Upper lobe of right lung (tissue), 1 donor: Measurements from ENCODE around the gene HNF4A. TPM values are rescaled to one million over a fixed set of nuclear protein-coding genes. Genes with fewer than 3 reads are reported as not detected.

Experiments
- ATAC-seq: fragments of 200-7000 bp; cut with Tn5 transposase; one replicate; pipeline ENCODE4 v1.9.1; 2020; ENCODE audit warnings: mild to moderate bottlenecking, moderate library complexity
- DNase-seq: peaks from one replicate; pipeline ENCODE4 v3.0.0-alpha.2; 2020
- H3K27ac ChIP-seq: fragments of 200-600 bp; one replicate; pipeline ENCODE4 v1.8.0; 2022
- H3K27me3 ChIP-seq: fragments of 200-600 bp; one replicate; pipeline ENCODE4 v1.8.0; 2022; ENCODE audit warnings: mild to moderate bottlenecking
- H3K36me3 ChIP-seq: fragments of 200-600 bp; one replicate; pipeline ENCODE4 v1.8.0; 2022
- H3K4me1 ChIP-seq: fragments of 200-600 bp; one replicate; pipeline ENCODE4 v1.8.0; 2022
- H3K4me3 ChIP-seq: fragments of 200-600 bp; one replicate; pipeline ENCODE4 v1.8.0; 2022; ENCODE audit warnings: mild to moderate bottlenecking
- H3K9me3 ChIP-seq: fragments of 200-600 bp; one replicate; pipeline ENCODE4 v1.8.0; 2022
- intact Hi-C: fragments of 100-400 bp; cut with DNase I; formaldehyde crosslinking; loops from one replicate; pipeline ENCODE4 v1.11.0; 2022
- total RNA-seq: library from RNA; stranded (reverse); fragmentation: NEBNext Ultra II Directional; extraction: Animal tissue kit (Norgen Biotek cat#: 25700); gene quantifications from one replicate; pipeline ENCODE4 v1.2.1, GENCODE V29; 2021
- TF ChIP-seq, protein P1 (sequence below): fragments of 200-600 bp; IDR thresholded peaks from one replicate; pipeline ENCODE4 v1.8.0; 2022; ENCODE audit warnings: antibody characterized with exemption
- donor health status: DM: no; HTN: yes; CAD: no; lungs with severe emphysema.

Gene HNF4A
- total RNA-seq, 1 donor from 2014 or later: 0.20 TPM

DNA sequence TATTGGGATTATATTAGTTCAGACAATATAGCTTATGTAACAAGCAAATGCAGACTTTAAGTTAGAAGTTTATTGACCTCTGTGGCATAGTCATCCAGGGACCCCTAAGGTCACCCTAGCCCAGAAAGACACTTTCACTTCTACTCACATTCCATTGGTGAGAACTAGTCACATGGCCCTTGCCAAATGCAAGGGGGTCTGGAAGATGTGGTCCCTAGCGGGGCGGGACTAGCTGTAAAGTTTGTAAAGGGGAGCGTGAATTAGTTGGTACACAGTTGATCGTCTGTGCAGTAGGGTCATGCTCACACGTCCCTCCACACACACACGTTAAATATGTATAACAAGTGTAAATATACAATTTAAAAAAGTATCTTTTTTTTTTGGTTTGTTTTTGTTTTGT is 9.3 kb downstream of the HNF4A start:
- H3K27me3 ChIP-seq: peaks cover 5% of the 10 kb centered on the region
- no peaks in the 10 kb centered on the region for H3K9me3 ChIP-seq
- DNase-seq: no peak
- no peak for ATAC-seq
- no peaks in the 10 kb centered on the region for H3K4me1 ChIP-seq
- intact Hi-C loops: no loop called here
- no peaks in the 10 kb centered on the region for H3K36me3 ChIP-seq
- TF ChIP-seq, protein P1, sequence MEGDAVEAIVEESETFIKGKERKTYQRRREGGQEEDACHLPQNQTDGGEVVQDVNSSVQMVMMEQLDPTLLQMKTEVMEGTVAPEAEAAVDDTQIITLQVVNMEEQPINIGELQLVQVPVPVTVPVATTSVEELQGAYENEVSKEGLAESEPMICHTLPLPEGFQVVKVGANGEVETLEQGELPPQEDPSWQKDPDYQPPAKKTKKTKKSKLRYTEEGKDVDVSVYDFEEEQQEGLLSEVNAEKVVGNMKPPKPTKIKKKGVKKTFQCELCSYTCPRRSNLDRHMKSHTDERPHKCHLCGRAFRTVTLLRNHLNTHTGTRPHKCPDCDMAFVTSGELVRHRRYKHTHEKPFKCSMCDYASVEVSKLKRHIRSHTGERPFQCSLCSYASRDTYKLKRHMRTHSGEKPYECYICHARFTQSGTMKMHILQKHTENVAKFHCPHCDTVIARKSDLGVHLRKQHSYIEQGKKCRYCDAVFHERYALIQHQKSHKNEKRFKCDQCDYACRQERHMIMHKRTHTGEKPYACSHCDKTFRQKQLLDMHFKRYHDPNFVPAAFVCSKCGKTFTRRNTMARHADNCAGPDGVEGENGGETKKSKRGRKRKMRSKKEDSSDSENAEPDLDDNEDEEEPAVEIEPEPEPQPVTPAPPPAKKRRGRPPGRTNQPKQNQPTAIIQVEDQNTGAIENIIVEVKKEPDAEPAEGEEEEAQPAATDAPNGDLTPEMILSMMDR: no peak
- H3K27ac ChIP-seq: no peak overlapping the region
- no peak overlapping the region for H3K4me3 ChIP-seq

DNA sequence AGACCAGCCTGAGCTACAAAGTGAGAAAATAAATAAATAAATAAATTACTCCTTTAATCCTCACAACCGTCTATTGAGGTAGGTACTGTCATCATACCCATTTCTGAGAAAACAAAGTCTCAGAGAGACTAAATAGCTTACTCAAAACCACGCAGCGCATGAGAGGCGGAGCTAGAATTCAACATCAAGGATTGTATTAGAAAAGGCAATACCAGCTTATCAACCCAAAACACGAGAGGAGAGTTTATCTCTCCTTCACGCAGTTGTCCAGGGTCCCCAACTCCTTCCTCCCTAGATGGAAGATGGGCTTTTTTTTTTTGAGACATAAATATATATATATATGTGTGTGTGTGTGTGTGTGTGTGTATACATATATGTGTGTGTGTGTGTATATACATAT is 12.2 kb downstream of the HNF4A start:
- Histone ChIP-seq H3K27ac (no peak overlapping the region), H3K36me3 (no peaks in the 10 kb centered on the region), H3K4me3 (no peak overlapping the region), H3K9me3 (no peaks in the 10 kb centered on the region), H3K4me1 (no peaks in the 10 kb centered on the region), H3K27me3 (no peaks in the 10 kb centered on the region)
- no peak for DNase-seq
- ATAC-seq: no peak
- TF ChIP-seq, protein P1: no peak
- intact Hi-C loops: no loop called here

DNA sequence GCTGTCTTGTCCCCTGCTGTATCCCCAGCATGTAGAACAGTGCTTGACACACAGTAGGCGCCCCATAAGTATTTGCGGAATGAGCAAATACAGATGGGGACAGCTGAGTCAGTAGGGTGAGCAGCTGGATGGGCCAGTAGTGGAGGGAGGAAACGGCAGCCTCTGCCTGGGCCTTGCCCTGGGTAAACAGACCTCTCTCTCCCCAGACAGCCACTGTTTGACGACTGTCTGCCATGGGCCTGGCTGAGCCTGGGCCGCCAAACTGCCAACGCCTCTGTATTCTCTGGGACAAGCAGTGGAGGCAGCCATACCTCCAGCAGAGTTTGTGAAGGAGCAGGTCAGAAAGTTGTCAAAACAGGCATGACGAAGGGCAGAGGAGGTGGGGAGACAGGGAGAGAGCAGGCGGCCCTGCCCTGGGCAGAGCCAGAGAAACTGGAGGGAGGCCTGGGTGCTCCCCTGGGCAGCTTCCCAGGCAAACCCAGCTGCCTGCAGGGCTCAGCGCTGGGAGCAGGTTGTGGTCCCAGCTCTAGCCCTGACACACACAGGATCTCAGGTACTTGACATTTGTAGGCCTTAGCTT is 15.2 kb downstream of the HNF4A start:
- Histone ChIP-seq H3K4me1 (no peaks in the 10 kb centered on the region), H3K27ac (no peak overlapping the region), H3K4me3 (no peak overlapping the region), H3K9me3 (no peaks in the 10 kb centered on the region), H3K27me3 (peaks cover 5% of the 10 kb centered on the region), H3K36me3 (no peaks in the 10 kb centered on the region)
- no peak for DNase-seq
- peak; percentile 72 for ATAC-seq
- intact Hi-C loops: no loop called here
- TF ChIP-seq, protein P1: no peak

DNA sequence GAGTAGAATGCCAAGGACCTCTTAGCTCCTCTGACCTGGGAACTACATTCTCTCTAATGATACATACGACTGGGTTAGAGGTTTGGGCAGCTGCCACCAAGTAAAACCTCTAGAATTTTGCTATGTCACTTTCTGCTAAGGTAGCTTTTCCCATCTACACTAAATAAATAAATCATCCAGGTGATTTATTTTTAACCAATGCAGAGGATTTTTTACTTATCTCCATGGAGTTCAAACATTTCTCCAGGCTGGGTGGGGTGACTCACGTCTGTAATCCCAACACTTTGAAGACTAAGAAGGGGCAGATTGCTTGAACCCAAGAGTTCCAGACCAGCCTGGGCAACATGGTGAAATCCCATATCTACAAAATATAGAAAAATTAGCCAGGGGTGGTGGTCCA is 27.1 kb downstream of the HNF4A start:
- DNase-seq (no peak), ATAC-seq (no peak)
- TF ChIP-seq, protein P1: no peak
- H3K4me3 ChIP-seq: no peak overlapping the region
- H3K4me1 ChIP-seq: no peaks in the 10 kb centered on the region
- no peaks in the 10 kb centered on the region for H3K27me3 ChIP-seq
- intact Hi-C loops: loop anchor here (10.0 kb wide), 2 partner anchors 168 to 232 kb away; partner anchors contain the start of gene OSER1
- no peaks in the 10 kb centered on the region for H3K36me3 ChIP-seq
- no peaks in the 10 kb centered on the region for H3K9me3 ChIP-seq
- H3K27ac ChIP-seq: no peak overlapping the region

DNA sequence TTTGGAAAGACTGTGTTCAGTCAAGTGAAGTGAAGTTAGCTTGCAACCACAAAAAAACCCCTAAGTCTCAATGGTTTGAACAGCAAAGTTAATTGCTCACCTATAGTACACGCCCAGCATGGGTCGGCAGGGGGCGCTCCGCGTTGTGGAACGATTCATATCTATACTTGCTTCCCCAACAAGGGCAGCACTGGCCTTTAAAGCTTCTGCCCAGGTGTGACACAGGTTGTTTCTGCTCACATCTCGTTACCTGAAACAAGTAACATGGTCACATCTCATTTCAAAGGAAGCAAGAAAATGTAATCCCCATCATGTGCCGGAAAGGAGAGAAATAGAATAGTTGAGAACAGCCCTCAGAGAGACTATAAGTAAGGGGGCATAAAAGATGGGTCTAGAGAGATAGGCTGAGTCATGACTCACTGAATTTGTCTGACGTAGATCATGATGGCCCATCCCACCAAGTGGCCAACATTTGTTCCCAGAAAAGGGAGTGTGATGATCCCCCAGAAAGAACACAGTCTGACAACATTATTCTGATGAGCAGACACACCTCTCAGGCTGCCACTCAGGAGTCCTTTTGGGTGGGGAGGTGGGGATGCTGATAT is 29.0 kb downstream of the HNF4A start:
- TF ChIP-seq, protein P1: peak; percentile 88
- Histone ChIP-seq H3K27me3 (peaks cover 9% of the 10 kb centered on the region), H3K9me3 (no peaks in the 10 kb centered on the region), H3K27ac (no peak overlapping the region), H3K4me1 (no peaks in the 10 kb centered on the region), H3K4me3 (no peak overlapping the region), H3K36me3 (no peaks in the 10 kb centered on the region)
- intact Hi-C loops: loop anchor here (10.0 kb wide), 2 partner anchors 170 to 230 kb away; partner anchors contain the start of gene OSER1
- peak; percentile 92 for DNase-seq
- ATAC-seq: peak; percentile 83
